Measurements from ENCODE around the gene HOXA5. TPM values are rescaled to one million over a fixed set of nuclear protein-coding genes. Genes with fewer than 3 reads are reported as not detected.
A peak's percentile ranks its signal among the peaks of the same experiment; 100 is the strongest.

HOXA5 gene
- total RNA-seq, 1 donor = 5.8 TPM

GRCh38 chr7:27160546-27161213, 17.2 kb upstream of the HOXA5 start:
- Histone ChIP-seq H3K79me2 (ENCODE audit: insufficient read depth, low read length) (peaks cover 60% of the 10 kb centered on the region), H3K27me3 (ENCODE audit: insufficient read depth, low read length) (no peaks in the 10 kb centered on the region), H3K9me3 (ENCODE audit: low read depth, low read length) (no peaks in the 10 kb centered on the region), H4K20me1 (ENCODE audit: insufficient read depth, low read length) (peaks cover 17% of the 10 kb centered on the region), H3K4me2 (ENCODE audit: insufficient read depth, low read length) (peak overlapping the region; percentile 99), H3K4me3 (ENCODE audit: insufficient read depth, low read length) (peak overlapping the region; percentile 75), H3K4me1 (ENCODE audit: insufficient read depth, low read length) (peaks cover 9% of the 10 kb centered on the region), H2AFZ (ENCODE audit: low read length) (peak overlapping the region; percentile 89), H3K27ac (ENCODE audit: low read depth, low read length) (peak overlapping the region; percentile 61), H3K36me3 (ENCODE audit: insufficient read depth, low read length) (peaks cover 12% of the 10 kb centered on the region)
- DNase-seq (ENCODE audit: insufficient read length, low spot score, missing footprints) = peak; percentile 98
- TF ChIP-seq CTCF (IDR thresholded peaks at IDR 0.05; ENCODE audit: extremely low read depth, low read depth, low read length) = peak; percentile 84

- DNase-seq (ENCODE audit: insufficient read length, low spot score, missing footprints) = peak; percentile 90
- Histone ChIP-seq H3K27ac (ENCODE audit: low read depth, low read length) (peak overlapping the region; percentile 61), H3K4me1 (ENCODE audit: insufficient read depth, low read length) (peaks cover 14% of the 10 kb centered on the region), H2AFZ (ENCODE audit: low read length) (peak overlapping the region; percentile 89), H3K9me3 (ENCODE audit: low read depth, low read length) (no peaks in the 10 kb centered on the region), H3K27me3 (ENCODE audit: insufficient read depth, low read length) (no peaks in the 10 kb centered on the region), H3K79me2 (ENCODE audit: insufficient read depth, low read length) (peaks cover 60% of the 10 kb centered on the region), H4K20me1 (ENCODE audit: insufficient read depth, low read length) (peaks cover 17% of the 10 kb centered on the region), H3K4me2 (ENCODE audit: insufficient read depth, low read length) (peak overlapping the region; percentile 99), H3K4me3 (ENCODE audit: insufficient read depth, low read length) (peak overlapping the region; percentile 75), H3K36me3 (ENCODE audit: insufficient read depth, low read length) (peaks cover 12% of the 10 kb centered on the region)
- TF ChIP-seq CTCF (IDR thresholded peaks at IDR 0.05; ENCODE audit: extremely low read depth, low read depth, low read length) = no peak
Measured at GRCh38 chr7:27160145-27160545, 16.7 kb upstream of the HOXA5 start.

- Histone ChIP-seq H2AFZ (ENCODE audit: low read length) (peak overlapping the region; percentile 89), H3K27me3 (ENCODE audit: insufficient read depth, low read length) (no peaks in the 10 kb centered on the region), H3K79me2 (ENCODE audit: insufficient read depth, low read length) (peaks cover 60% of the 10 kb centered on the region), H3K36me3 (ENCODE audit: insufficient read depth, low read length) (peaks cover 15% of the 10 kb centered on the region), H3K4me2 (ENCODE audit: insufficient read depth, low read length) (peak overlapping the region; percentile 99), H3K4me3 (ENCODE audit: insufficient read depth, low read length) (peak overlapping the region; percentile 75), H3K9me3 (ENCODE audit: low read depth, low read length) (no peaks in the 10 kb centered on the region), H3K27ac (ENCODE audit: low read depth, low read length) (no peak overlapping the region), H3K4me1 (ENCODE audit: insufficient read depth, low read length) (peaks cover 14% of the 10 kb centered on the region), H4K20me1 (ENCODE audit: insufficient read depth, low read length) (peaks cover 14% of the 10 kb centered on the region)
- no peak for TF ChIP-seq CTCF (IDR thresholded peaks at IDR 0.05; ENCODE audit: extremely low read depth, low read depth, low read length)
- DNase-seq (ENCODE audit: insufficient read length, low spot score, missing footprints) = no peak
Measured at GRCh38 chr7:27159266-27160144, 16.0 kb upstream of the HOXA5 start.

Measured in osteoblast (primary cell).